B cell (primary cell): ENCODE data around the gene EPHB3.

Source experiments
- CTCF ChIP-seq: fragments of 200-600 bp; IDR thresholded peaks from one replicate; pipeline ENCODE4 v1.8.0; 2022; ENCODE audit warnings: antibody characterized with exemption, mild to moderate bottlenecking
- EZH2 ChIP-seq: IDR thresholded peaks from 2 replicates; pipeline ENCODE4 v1.6.1; 2012; ENCODE audit warnings: borderline replicate concordance, low read depth, mild to moderate bottlenecking, moderate library complexity, low read length; ENCODE audit not compliant: insufficient read depth, poor library complexity, severe bottlenecking

GRCh38 chr3:184630861-184631471 is 69.4 kb downstream of the EPHB3 start:
- TF ChIP-seq CTCF, result no peak
- TF ChIP-seq EZH2, result no peak
